Ovary (tissue), 3 donors: ENCODE data around the gene RASSF5.

ENCODE experiments used
- POLR2A ChIP-seq: fragments of 450-650 bp; IDR thresholded peaks from one replicate; pipeline ENCODE4 v1.6.1; 2017; ENCODE audit warnings: antibody characterized with exemption, mild to moderate bottlenecking, moderate library complexity
- TF ChIP-seq, protein P1 (sequence below), 3 donors: fragments of 450-650 bp in 2 of 3; fragments of 200-600 bp in 1 of 3; IDR thresholded peaks; one replicate each; pipeline versions ENCODE4 v1.5.1 to v1.8.0; 2016 to 2022; ENCODE audit warnings: antibody characterized with exemption in 3 of 3, mild to moderate bottlenecking in 1 of 3
- donor health status: DM: no; HTN: no; CAD: no.

GRCh38 chr1:206568256-206568655, 60.9 kb downstream of the RASSF5 start:
- no peak for TF ChIP-seq POLR2A
- TF ChIP-seq, protein P1, sequence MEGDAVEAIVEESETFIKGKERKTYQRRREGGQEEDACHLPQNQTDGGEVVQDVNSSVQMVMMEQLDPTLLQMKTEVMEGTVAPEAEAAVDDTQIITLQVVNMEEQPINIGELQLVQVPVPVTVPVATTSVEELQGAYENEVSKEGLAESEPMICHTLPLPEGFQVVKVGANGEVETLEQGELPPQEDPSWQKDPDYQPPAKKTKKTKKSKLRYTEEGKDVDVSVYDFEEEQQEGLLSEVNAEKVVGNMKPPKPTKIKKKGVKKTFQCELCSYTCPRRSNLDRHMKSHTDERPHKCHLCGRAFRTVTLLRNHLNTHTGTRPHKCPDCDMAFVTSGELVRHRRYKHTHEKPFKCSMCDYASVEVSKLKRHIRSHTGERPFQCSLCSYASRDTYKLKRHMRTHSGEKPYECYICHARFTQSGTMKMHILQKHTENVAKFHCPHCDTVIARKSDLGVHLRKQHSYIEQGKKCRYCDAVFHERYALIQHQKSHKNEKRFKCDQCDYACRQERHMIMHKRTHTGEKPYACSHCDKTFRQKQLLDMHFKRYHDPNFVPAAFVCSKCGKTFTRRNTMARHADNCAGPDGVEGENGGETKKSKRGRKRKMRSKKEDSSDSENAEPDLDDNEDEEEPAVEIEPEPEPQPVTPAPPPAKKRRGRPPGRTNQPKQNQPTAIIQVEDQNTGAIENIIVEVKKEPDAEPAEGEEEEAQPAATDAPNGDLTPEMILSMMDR (IDR thresholded peaks at IDR 0.05) = no peak
